GM12878 (cell line): ENCODE results near the gene CPD. TPM values are rescaled to one million over a fixed set of nuclear protein-coding genes. Genes with fewer than 3 reads are reported as not detected.

Experiments
- ASH2L ChIP-seq: fragments of 300-600, 200-600 bp; sonication (generic); IDR thresholded peaks from 2 replicates; pipeline ENCODE4 v1.6.1; 2017; ENCODE audit warnings: low read depth, mild to moderate bottlenecking, borderline replicate concordance
- BMI1 ChIP-seq: fragments of 450-650 bp; IDR thresholded peaks from 2 replicates; pipeline ENCODE4 v1.6.1; 2016; ENCODE audit warnings: mild to moderate bottlenecking, moderate library complexity, borderline replicate concordance
- BRCA1 ChIP-seq: IDR thresholded peaks from 2 replicates; pipeline ENCODE4 v1.6.1; 2011; ENCODE audit warnings: low read depth, low read length, improper control_type of control experiment
- CBX5 ChIP-seq: sonication (generic); IDR thresholded peaks from 2 replicates; pipeline ENCODE4 v1.6.1; 2016; ENCODE audit warnings: low read depth, moderate library complexity, mild to moderate bottlenecking, inconsistent platforms
- HDGF ChIP-seq: fragments of 450-650 bp; IDR thresholded peaks from 2 replicates; pipeline ENCODE4 v1.6.1; 2016; ENCODE audit warnings: antibody characterized with exemption
- JUNB ChIP-seq: IDR thresholded peaks from 2 replicates; pipeline ENCODE4 v1.6.1; 2016; ENCODE audit warnings: antibody characterized with exemption, mild to moderate bottlenecking
- MTA2 ChIP-seq: fragments of 450-650 bp; IDR thresholded peaks from 2 replicates; pipeline ENCODE4 v1.6.1; 2016; ENCODE audit warnings: low read depth, mild to moderate bottlenecking, moderate library complexity
- NBN ChIP-seq: fragments of 450-650 bp; IDR thresholded peaks from 2 replicates; pipeline ENCODE4 v1.6.1; 2016
- NR2C1 ChIP-seq: fragments of 450-650 bp; IDR thresholded peaks from 2 replicates; pipeline ENCODE4 v1.6.1; 2017; ENCODE audit warnings: antibody characterized with exemption, mild to moderate bottlenecking, moderate library complexity
- NRF1 ChIP-seq: conservative IDR thresholded peaks from 2 replicates; pipeline ENCODE4 v1.6.1; 2011; ENCODE audit warnings: mild to moderate bottlenecking, low read depth, low read length, improper control_type of control experiment
- PML ChIP-seq: IDR thresholded peaks from 2 replicates; pipeline ENCODE4 v1.6.1; 2012; ENCODE audit warnings: low read length, inconsistent platforms
- POLR2AphosphoS5 ChIP-seq: IDR thresholded peaks from 2 replicates; pipeline ENCODE4 v1.6.1; 2011; ENCODE audit warnings: mild to moderate bottlenecking, low read length, inconsistent platforms
- POU2F2 ChIP-seq: IDR thresholded peaks from 3 replicates; pipeline ENCODE4 v1.6.1; 2011; ENCODE audit warnings: low read depth, mild to moderate bottlenecking, low read length, borderline replicate concordance
- SIN3A ChIP-seq: IDR thresholded peaks from 2 replicates; pipeline ENCODE4 v1.6.1; 2012; ENCODE audit warnings: low read depth, low read length, improper control_type of control experiment
- SMAD1 ChIP-seq: fragments of 450-650 bp; IDR thresholded peaks from 2 replicates; pipeline ENCODE4 v1.6.1; 2018; ENCODE audit warnings: mild to moderate bottlenecking, low read depth; ENCODE audit not compliant: partially characterized antibody
- WRNIP1 ChIP-seq: IDR thresholded peaks from 2 replicates; pipeline ENCODE4 v1.6.1; 2011; ENCODE audit warnings: low read depth, low read length, improper control_type of control experiment, borderline replicate concordance
- ZNF24 ChIP-seq: fragments of 450-650 bp; IDR thresholded peaks from 2 replicates; pipeline ENCODE4 v1.6.1; 2017; ENCODE audit warnings: antibody characterized with exemption, mild to moderate bottlenecking
- ZNF622 ChIP-seq: fragments of 450-650 bp; IDR thresholded peaks from 2 replicates; pipeline ENCODE4 v1.6.1; 2017; ENCODE audit warnings: mild to moderate bottlenecking, inconsistent platforms
- polyA plus RNA-seq, 11 experiments: library from polyadenylated mRNA; depleted of rRNA in 4 of 11; unstranded in 6 of 11; stranded (reverse) in 5 of 11; fragments of >200 nt; fragmentation: Nextera tagmentation in 4 of 11; fragmentation: Illumina TruSeq in 1 of 11; extraction: Ambion mirVana in 4 of 11; extraction: Trizol in 1 of 11; gene quantifications; 1 replicate in 1 of 11; 2 replicates in 10 of 11; pipeline versions ENCODE4 v1.2.1 to v1.2.3, GENCODE V29; 2011 to 2016; ENCODE audit warnings: inconsistent platforms in 2 of 11, missing spikeins in 2 of 11, low read depth in 1 of 11
- total RNA-seq, 4 experiments: library from RNA; depleted of rRNA in 3 of 4; stranded (reverse); fragments of >200 nt in 3 of 4; fragmentation: Illumina TruSeq in 1 of 4; extraction: Trizol in 1 of 4; gene quantifications; 2 replicates each; pipeline versions ENCODE4 v1.2.1 to v1.2.3, GENCODE V29; 2013 to 2021
- TF ChIP-seq, protein P1 (sequence below): fragments of 450-650 bp; formaldehyde crosslinking; IDR thresholded peaks from 2 replicates; pipeline ENCODE4 v1.4.0; 2020; ENCODE audit warnings: mild to moderate bottlenecking, moderate library complexity
- TF ChIP-seq, protein P2 (sequence below): fragments of 150-350 bp; IDR thresholded peaks from 2 replicates; pipeline ENCODE4 v1.6.1; 2016; ENCODE audit warnings: low read depth, low read length
- TF ChIP-seq, protein P3 (sequence below): fragments of 450-650 bp; IDR thresholded peaks from 2 replicates; pipeline ENCODE4 v1.6.1; 2017; ENCODE audit warnings: mild to moderate bottlenecking
- TF ChIP-seq, protein P4 (sequence below): IDR thresholded peaks from 2 replicates; pipeline ENCODE4 v1.6.1; 2012; ENCODE audit warnings: low read depth, low read length, improper control_type of control experiment
- TF ChIP-seq, protein P5 (sequence below): IDR thresholded peaks from 2 replicates; pipeline ENCODE4 v1.6.1; 2012; ENCODE audit warnings: low read depth, low read length, improper control_type of control experiment

Gene CPD
- total and polyA plus RNA-seq, 10 of the 15 experiments (the other 5 are each of a cell fraction or from before 2014, with no cell fraction given), result 3.5 to 24.2 (median 15.7) TPM

DNA sequence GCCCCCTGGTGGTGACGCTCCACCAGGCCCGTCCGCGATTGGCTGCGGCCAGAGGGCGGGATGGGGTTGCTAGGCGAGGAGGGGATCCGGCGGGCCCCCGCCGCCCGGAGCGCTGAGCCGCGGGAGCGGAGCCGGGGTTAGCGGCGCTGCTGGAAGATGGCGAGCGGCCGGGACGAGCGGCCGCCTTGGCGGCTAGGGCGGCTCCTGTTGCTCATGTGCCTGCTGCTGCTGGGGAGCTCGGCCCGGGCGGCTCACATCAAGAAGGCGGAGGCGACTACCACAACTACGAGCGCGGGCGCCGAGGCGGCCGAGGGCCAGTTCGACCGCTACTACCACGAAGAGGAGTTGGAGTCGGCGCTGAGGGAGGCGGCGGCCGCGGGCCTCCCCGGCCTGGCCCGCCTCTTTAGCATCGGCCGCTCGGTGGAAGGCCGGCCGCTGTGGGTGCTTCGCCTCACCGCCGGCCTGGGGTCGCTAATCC lies at the start of gene CPD (continued):
- TF ChIP-seq, protein P1, sequence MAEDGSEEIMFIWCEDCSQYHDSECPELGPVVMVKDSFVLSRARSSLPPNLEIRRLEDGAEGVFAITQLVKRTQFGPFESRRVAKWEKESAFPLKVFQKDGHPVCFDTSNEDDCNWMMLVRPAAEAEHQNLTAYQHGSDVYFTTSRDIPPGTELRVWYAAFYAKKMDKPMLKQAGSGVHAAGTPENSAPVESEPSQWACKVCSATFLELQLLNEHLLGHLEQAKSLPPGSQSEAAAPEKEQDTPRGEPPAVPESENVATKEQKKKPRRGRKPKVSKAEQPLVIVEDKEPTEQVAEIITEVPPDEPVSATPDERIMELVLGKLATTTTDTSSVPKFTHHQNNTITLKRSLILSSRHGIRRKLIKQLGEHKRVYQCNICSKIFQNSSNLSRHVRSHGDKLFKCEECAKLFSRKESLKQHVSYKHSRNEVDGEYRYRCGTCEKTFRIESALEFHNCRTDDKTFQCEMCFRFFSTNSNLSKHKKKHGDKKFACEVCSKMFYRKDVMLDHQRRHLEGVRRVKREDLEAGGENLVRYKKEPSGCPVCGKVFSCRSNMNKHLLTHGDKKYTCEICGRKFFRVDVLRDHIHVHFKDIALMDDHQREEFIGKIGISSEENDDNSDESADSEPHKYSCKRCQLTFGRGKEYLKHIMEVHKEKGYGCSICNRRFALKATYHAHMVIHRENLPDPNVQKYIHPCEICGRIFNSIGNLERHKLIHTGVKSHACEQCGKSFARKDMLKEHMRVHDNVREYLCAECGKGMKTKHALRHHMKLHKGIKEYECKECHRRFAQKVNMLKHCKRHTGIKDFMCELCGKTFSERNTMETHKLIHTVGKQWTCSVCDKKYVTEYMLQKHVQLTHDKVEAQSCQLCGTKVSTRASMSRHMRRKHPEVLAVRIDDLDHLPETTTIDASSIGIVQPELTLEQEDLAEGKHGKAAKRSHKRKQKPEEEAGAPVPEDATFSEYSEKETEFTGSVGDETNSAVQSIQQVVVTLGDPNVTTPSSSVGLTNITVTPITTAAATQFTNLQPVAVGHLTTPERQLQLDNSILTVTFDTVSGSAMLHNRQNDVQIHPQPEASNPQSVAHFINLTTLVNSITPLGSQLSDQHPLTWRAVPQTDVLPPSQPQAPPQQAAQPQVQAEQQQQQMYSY (CRISPR knock-in tag), result no peak
- no peak for TF ChIP-seq SIN3A
- TF ChIP-seq POU2F2, result 0 out of 3 replicates have a peak, but pooled peaks have one; percentile 45
- TF ChIP-seq CBX5, result no peak
- TF ChIP-seq NRF1, result no peak
- peak; percentile 73 for TF ChIP-seq POLR2AphosphoS5
- TF ChIP-seq WRNIP1, result no peak
- TF ChIP-seq MTA2, result no peak
- TF ChIP-seq BMI1, result peak; percentile 65; the same call in 1 of the 2 replicates
- no peak for TF ChIP-seq HDGF
- 0 out of 2 replicates have a peak, but pooled peaks have one; percentile 3 for TF ChIP-seq NBN
- TF ChIP-seq ZNF622, result no peak
- no peak for TF ChIP-seq PML
- TF ChIP-seq JUNB, result no peak
- no peak for TF ChIP-seq NR2C1
- TF ChIP-seq, protein P2, sequence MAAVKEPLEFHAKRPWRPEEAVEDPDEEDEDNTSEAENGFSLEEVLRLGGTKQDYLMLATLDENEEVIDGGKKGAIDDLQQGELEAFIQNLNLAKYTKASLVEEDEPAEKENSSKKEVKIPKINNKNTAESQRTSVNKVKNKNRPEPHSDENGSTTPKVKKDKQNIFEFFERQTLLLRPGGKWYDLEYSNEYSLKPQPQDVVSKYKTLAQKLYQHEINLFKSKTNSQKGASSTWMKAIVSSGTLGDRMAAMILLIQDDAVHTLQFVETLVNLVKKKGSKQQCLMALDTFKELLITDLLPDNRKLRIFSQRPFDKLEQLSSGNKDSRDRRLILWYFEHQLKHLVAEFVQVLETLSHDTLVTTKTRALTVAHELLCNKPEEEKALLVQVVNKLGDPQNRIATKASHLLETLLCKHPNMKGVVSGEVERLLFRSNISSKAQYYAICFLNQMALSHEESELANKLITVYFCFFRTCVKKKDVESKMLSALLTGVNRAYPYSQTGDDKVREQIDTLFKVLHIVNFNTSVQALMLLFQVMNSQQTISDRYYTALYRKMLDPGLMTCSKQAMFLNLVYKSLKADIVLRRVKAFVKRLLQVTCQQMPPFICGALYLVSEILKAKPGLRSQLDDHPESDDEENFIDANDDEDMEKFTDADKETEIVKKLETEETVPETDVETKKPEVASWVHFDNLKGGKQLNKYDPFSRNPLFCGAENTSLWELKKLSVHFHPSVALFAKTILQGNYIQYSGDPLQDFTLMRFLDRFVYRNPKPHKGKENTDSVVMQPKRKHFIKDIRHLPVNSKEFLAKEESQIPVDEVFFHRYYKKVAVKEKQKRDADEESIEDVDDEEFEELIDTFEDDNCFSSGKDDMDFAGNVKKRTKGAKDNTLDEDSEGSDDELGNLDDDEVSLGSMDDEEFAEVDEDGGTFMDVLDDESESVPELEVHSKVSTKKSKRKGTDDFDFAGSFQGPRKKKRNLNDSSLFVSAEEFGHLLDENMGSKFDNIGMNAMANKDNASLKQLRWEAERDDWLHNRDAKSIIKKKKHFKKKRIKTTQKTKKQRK, result no peak
- TF ChIP-seq ZNF24, result no peak
- no peak for TF ChIP-seq BRCA1
- TF ChIP-seq, protein P3, sequence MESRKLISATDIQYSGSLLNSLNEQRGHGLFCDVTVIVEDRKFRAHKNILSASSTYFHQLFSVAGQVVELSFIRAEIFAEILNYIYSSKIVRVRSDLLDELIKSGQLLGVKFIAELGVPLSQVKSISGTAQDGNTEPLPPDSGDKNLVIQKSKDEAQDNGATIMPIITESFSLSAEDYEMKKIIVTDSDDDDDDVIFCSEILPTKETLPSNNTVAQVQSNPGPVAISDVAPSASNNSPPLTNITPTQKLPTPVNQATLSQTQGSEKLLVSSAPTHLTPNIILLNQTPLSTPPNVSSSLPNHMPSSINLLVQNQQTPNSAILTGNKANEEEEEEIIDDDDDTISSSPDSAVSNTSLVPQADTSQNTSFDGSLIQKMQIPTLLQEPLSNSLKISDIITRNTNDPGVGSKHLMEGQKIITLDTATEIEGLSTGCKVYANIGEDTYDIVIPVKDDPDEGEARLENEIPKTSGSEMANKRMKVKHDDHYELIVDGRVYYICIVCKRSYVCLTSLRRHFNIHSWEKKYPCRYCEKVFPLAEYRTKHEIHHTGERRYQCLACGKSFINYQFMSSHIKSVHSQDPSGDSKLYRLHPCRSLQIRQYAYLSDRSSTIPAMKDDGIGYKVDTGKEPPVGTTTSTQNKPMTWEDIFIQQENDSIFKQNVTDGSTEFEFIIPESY, result no peak
- peak; percentile 29; the same call in 1 of the 2 replicates for TF ChIP-seq ASH2L
- TF ChIP-seq, protein P4, sequence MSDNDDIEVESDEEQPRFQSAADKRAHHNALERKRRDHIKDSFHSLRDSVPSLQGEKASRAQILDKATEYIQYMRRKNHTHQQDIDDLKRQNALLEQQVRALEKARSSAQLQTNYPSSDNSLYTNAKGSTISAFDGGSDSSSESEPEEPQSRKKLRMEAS, result 0 out of 2 replicates have a peak, but pooled peaks have one; percentile 39
- TF ChIP-seq, protein P5, sequence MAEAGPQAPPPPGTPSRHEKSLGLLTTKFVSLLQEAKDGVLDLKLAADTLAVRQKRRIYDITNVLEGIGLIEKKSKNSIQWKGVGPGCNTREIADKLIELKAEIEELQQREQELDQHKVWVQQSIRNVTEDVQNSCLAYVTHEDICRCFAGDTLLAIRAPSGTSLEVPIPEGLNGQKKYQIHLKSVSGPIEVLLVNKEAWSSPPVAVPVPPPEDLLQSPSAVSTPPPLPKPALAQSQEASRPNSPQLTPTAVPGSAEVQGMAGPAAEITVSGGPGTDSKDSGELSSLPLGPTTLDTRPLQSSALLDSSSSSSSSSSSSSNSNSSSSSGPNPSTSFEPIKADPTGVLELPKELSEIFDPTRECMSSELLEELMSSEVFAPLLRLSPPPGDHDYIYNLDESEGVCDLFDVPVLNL, result no peak
- TF ChIP-seq SMAD1, result no peak
